Astrocyte of the cerebellum (primary cell): Measurements from ENCODE around the gene HES1.

ENCODE experiments used
- DNase-seq: peaks from one replicate; pipeline ENCODE4 v3.0.0-alpha.2; 2011; ENCODE audit warnings: low read depth
- H3K4me3 ChIP-seq: 2 replicates; pipeline ENCODE4 v1.5.1; 2011; ENCODE audit warnings: mild to moderate bottlenecking, low read depth, low read length, moderate library complexity
- in situ Hi-C: cut with HindIII; loops from 2 replicates; pipeline ENCODE4 v1.10.0; 2017; ENCODE audit warnings: low sequenced_read_pairs
- TF ChIP-seq, protein P1 (sequence below): IDR thresholded peaks from 2 replicates; pipeline ENCODE4 v1.5.1; 2012; ENCODE audit warnings: low read length, low read depth, moderate library complexity, mild to moderate bottlenecking; ENCODE audit errors: missing control alignments

HES1 gene

DNA sequence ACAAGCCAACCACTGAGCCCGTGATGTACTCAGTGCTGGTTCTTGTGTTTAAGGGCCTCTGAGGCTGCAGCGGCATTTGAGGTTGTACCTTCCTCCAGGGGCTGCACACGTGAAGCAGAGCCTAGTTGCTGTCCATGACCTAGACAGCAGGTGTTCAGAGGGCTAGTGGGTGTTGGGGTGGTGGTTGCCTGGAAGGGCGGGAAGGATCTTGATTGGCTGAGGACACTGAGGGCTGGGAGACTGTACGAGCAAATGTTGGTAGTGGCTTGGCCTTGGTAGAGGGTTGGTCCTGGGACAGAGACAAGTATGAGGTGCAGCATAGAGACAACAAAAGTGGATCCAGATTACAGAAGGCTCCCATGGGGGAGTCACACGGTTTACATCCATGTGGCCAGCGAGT lies 17.0 kb upstream of the HES1 start:
- no peak for DNase-seq
- in situ Hi-C loops, result no loop called here
- TF ChIP-seq, protein P1, sequence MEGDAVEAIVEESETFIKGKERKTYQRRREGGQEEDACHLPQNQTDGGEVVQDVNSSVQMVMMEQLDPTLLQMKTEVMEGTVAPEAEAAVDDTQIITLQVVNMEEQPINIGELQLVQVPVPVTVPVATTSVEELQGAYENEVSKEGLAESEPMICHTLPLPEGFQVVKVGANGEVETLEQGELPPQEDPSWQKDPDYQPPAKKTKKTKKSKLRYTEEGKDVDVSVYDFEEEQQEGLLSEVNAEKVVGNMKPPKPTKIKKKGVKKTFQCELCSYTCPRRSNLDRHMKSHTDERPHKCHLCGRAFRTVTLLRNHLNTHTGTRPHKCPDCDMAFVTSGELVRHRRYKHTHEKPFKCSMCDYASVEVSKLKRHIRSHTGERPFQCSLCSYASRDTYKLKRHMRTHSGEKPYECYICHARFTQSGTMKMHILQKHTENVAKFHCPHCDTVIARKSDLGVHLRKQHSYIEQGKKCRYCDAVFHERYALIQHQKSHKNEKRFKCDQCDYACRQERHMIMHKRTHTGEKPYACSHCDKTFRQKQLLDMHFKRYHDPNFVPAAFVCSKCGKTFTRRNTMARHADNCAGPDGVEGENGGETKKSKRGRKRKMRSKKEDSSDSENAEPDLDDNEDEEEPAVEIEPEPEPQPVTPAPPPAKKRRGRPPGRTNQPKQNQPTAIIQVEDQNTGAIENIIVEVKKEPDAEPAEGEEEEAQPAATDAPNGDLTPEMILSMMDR, result no peak
- H3K4me3 ChIP-seq, result no peak overlapping the region

DNA sequence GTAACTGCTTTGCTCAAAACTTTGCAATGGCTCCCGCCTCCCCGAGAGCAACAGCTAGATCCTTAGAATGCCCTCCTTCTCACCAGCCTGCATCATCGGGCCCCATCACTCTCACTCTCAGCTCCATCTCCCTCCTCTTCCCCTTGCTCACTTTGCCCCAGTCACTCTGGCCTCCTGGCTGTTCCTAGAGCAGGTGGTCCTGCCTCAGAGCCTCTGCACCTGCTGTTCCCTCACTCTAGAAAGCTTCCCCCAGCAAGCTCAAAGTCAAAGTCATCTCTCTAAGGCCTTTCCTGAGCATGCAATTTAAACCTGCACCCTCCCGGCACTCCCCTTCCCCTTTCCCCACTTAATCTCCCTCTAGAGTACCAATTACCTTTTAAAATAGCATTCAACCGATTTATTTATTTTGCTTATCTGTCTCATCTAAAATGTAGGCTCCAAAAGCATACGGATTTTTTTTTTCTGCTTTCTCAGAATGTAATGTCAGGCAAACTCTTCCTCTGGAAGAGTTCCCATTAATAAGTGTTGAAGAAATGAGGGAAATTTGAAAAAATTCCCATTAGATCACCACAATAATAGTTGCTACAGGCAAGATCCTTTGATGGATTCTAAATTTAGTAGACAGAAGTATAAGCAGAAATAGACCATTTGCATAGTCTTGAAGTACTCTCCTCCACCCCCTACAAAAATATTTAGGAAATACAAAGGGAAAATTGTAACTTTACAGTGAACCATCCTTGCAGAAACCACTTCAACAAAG lies 15.9 kb upstream of the HES1 start:
- TF ChIP-seq, protein P1, result no peak

DNA sequence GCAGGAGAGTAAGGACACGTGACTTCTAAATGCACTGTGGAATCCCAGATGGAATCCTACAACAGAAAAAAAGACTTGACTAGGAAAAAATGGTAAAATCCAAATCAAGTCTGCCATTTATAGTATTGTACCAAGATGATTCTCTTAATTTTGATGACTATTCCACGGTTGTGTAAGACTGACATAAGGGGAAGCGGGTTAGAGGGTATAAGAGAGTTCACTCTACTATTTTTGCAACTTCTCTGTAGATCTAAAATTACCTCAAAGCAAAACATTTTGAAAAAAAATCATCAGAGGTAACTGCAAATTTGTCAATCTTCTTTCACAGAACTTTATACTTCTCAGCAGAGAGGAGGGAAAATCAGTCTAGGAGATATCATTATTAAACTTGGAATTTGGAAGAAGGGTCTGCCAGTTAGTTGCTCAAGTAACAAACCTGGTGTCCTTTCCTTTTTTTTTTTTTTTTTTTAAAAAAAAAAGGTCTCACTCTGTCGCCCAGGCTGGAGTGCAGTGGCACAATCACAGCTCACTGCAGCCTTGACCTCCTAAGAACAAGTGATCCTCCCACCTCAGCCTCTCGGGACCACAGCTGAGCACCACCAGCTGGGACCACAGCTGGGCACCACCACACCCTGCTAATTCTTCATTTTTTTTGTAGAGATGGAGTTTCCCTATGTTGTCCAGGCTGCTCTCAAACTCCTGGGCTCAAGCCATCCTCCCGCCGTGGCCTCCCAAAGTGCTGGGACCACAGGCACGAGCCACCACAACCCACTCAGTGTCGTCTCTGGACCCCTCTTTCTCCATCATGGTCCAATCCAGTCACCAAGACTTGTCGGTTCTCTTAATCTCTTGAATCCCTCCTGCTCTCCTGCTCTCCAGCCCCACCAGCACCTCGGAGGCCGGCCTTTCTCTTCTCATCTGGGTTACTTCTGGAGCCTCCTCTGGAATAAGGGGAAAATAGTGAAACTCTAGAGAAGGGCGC lies 14.9 kb upstream of the HES1 start:
- no peak for DNase-seq
- TF ChIP-seq, protein P1, result no peak
- in situ Hi-C loops, result no loop called here
- H3K4me3 ChIP-seq, result no peak overlapping the region

More for the DNA sequence above, 15.9 kb upstream of the HES1 start:
- no peak overlapping the region for H3K4me3 ChIP-seq
- no peak for DNase-seq
- in situ Hi-C loops, result no loop called here

DNA sequence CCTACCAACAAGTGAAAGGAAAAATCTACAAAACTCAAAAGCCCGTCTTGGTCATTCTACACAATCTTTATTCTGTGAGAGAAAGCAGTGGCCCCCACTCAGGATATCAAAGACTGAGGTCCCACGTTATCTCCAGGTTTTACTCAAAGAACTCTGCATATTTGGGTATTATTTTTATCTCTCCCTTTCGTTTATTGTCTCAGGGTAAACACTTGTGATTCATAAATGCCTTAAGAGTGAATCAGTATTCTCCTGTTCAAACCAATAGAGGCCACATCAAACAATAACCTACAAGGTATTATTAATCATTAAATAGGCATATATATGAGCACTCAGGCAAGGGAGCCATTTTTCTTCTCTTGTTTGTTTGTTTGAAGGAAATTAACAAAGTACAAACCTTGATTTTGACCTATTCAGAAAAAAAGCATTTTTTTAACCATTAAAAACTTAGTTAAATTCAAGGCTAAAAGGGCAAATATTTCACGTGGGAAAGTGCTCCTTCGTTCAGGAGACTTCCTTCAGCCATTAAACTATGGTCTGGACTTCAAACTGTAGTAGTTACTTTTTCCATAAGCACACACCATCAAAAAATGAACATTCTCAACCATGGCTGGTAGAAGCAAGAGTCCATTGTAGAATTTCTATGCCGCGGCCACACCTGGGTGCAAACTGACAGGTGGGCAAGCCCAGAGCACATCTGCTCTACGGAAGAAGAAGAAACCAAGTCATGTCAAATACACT lies 13.9 kb upstream of the HES1 start:
- in situ Hi-C loops, result no loop called here
- TF ChIP-seq, protein P1, result no peak
- DNase-seq, result no peak
- H3K4me3 ChIP-seq, result no peak overlapping the region

DNA sequence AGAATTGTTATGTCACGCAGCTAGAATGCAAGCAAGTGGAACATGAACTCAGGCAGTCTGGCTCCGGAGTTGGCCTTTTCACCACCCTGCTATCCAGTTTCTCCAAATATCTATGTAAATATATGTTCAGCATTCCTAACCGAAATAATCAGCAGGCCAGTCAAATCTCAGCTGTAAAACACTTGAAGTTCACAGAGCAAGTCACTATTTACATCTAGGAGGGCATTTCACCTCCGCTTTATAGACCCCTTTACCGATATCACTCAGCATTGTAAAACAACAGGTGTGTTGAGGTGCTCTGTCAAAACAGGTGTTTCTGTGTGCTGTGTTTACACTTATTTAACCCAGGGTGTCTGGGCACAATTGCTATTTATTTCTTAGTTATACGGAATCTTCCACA lies 12.2 kb upstream of the HES1 start:
- no peak overlapping the region for H3K4me3 ChIP-seq
- in situ Hi-C loops, result no loop called here
- TF ChIP-seq, protein P1, result no peak
- no peak for DNase-seq

DNA sequence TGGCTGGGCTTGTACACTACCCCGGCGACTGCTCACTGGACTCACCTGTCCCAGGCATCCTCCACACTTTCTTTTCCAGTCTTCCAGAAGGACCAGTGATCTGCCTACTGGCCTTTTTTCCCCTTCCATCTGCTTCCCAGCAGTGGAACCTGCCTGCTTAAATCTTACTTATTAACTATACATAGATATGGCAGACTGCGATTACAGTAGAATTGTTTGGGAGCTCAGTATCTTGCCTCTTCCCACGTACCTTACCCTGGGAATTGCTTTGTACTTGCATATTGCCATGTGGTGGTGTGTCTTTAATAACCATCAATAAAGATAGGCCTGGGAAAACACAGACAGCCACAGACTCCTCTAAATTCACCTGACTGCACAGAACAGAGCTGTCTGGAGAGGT lies 11.8 kb upstream of the HES1 start:
- DNase-seq, result no peak
- no peak overlapping the region for H3K4me3 ChIP-seq
- in situ Hi-C loops, result no loop called here
- TF ChIP-seq, protein P1, result no peak
